H1 (cell line): Measurements from ENCODE around the gene ZNF385B. TPM values are rescaled to one million over a fixed set of nuclear protein-coding genes. Genes with fewer than 3 reads are reported as not detected.

Experiments used
- polyA plus RNA-seq, 7 experiments: library from polyadenylated mRNA; depleted of rRNA in 3 of 7; stranded (reverse) in 5 of 7; unstranded in 2 of 7; fragments of >200 nt in 5 of 7; fragments of 200-250 nt in 2 of 7; gene quantifications; 1 replicate in 5 of 7; 2 replicates in 1 of 7; 4 replicates in 1 of 7; pipeline versions ENCODE4 v1.2.1 to v1.2.3, GENCODE V29; 2011 to 2013; ENCODE audit warnings: missing spikeins in 2 of 7, mixed read lengths in 2 of 7
- total RNA-seq: library from RNA; stranded (reverse); fragmentation: NEBNext Ultra II Directional; extraction: Animal tissue kit (Norgen Biotek cat#: 25700); gene quantifications from 2 replicates; pipeline ENCODE4 v1.2.1, GENCODE V29; 2021
- TF ChIP-seq, protein P1 (sequence below): IDR thresholded peaks from 2 replicates; pipeline ENCODE4 v1.6.1; 2011; ENCODE audit warnings: low read length, improper control_type of control experiment

Gene ZNF385B
- total and polyA plus RNA-seq, 2 of the 8 experiments (the other 6 are each of a cell fraction or from before 2014, with no cell fraction given) = 1.1 to 3.7 TPM

DNA sequence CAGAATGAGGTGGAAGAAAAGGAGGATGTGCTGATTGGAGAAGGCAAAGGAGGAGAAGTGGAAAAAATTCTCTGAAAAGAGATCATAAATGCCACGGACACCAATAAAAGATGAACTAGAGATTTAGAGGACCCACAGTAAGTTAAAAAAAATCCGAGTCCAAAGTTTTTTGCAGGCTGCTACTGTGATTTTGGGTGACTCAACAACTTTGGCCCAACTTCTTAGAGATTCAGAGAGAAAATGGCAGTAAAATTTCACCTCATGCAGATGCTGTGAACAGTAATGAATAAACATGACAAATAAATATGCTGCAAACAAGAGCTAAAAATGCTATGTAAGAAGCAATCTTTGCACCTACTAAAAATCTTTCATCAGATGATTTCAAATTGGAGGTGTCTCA is 419.9 kb downstream of the ZNF385B start (continued):
- TF ChIP-seq, protein P1, sequence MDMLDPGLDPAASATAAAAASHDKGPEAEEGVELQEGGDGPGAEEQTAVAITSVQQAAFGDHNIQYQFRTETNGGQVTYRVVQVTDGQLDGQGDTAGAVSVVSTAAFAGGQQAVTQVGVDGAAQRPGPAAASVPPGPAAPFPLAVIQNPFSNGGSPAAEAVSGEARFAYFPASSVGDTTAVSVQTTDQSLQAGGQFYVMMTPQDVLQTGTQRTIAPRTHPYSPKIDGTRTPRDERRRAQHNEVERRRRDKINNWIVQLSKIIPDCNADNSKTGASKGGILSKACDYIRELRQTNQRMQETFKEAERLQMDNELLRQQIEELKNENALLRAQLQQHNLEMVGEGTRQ = no peak
